ENCODE data around the gene PEX26. TPM values are rescaled to one million over a fixed set of nuclear protein-coding genes. Genes with fewer than 3 reads are reported as not detected.
A peak's percentile ranks its signal among the peaks of the same experiment; 100 is the strongest.

Gene PEX26
- total and polyA plus RNA-seq, 2 of the 13 experiments (the other 11 are each of a cell fraction or from before 2014, with no cell fraction given): 10.6 to 25.1 TPM

- DNase-seq (ENCODE audit: low spot score) (peak; percentile 77), FAIRE-seq (peak; percentile 90), ATAC-seq (peak; percentile 90)
- Histone ChIP-seq H3K79me2 (ENCODE audit: insufficient read depth, low read length) (no peaks in the 10 kb centered on the region), H3K4me1 (ENCODE audit: insufficient read depth, low read length) (peaks cover 72% of the 10 kb centered on the region), H3K4me2 (ENCODE audit: low read depth, low read length) (peak overlapping the region; percentile 70), H3K4me3 (replicated peaks in 1 of 3; ENCODE audit: insufficient read depth in 1 of 3, low read depth in 2 of 3, low read length in 3 of 3) (peak overlapping the region in 1 of 3 experiments; percentile 54; a peak in 2 of 6 replicates), H3K36me3 (replicated peaks in 1 of 2; ENCODE audit: control insufficient read depth in 1 of 2, insufficient read depth in 2 of 2, low read length in 2 of 2) (no peaks in the 10 kb centered on the region), H3K9me3 (ENCODE audit: low read length) (no peaks in the 10 kb centered on the region), H3K27ac (ENCODE audit: extremely low read length, insufficient read depth, low read length) (peak overlapping the region; percentile 6), H3K27me3 (ENCODE audit: control insufficient read depth in 1 of 2, insufficient read depth in 2 of 2, low read length in 2 of 2) (no peaks in the 10 kb centered on the region), H3K9ac (ENCODE audit: insufficient read depth, low read depth, low read length) (peak overlapping the region; percentile 44), H2AFZ (ENCODE audit: low read length) (no peak overlapping the region), H4K20me1 (ENCODE audit: insufficient read depth, low read length) (no peaks in the 10 kb centered on the region)
- intact Hi-C loops (cut with micrococcal nuclease; ENCODE audit: unreplicated experiment): no loop called here
- in situ Hi-C loops (cut with HindIII; ENCODE audit: extremely low pct_ligation_motif_present, low pct_unique_long_range_greater_than_20kb): no loop called here
- ChIA-PET POLR2A (interaction anchor here (0.8 to 3.2 kb wide), 9 partner anchors 9 to 417 kb away, joined by 3 to 42 read pairs (median 6); partner anchors contain the start of gene PEX26), CTCF (ENCODE audit: low intra/inter-chr PET ratio, low total read pairs) (no interaction called here)
- WGBS (ENCODE audit: low lambda C conversion rate): 0% methylated on average over 4 of the region's 4 CpGs
- no TSS peak for BruUV-seq (replicated peaks)
- TF ChIP-seq MTF2 (CRISPR knock-in tag; IDR thresholded peaks at IDR 0.05; ENCODE audit: borderline replicate concordance) (no peak), ZBTB21 (CRISPR knock-in tag; IDR thresholded peaks at IDR 0.05) (no peak), PRDM10 (CRISPR knock-in tag; IDR thresholded peaks at IDR 0.05; ENCODE audit: low read depth) (peak; percentile 87), TIGD3 (CRISPR knock-in tag; IDR thresholded peaks at IDR 0.05; ENCODE audit: borderline replicate concordance) (no peak), POGK (CRISPR knock-in tag; conservative IDR thresholded peaks at IDR 0.05) (peak; percentile 12; the same call in 1 of the 2 replicates), GLI4 (CRISPR knock-in tag; IDR thresholded peaks at IDR 0.05; ENCODE audit: borderline replicate concordance) (no peak), FOXP1 (IDR thresholded peaks at IDR 0.05) (no peak), FOXP1 (CRISPR knock-in tag; IDR thresholded peaks at IDR 0.05) (0 out of 2 replicates have a peak, but pooled peaks have one; percentile 8), SAP130 (CRISPR knock-in tag; IDR thresholded peaks at IDR 0.05; ENCODE audit: low read depth) (peak; percentile 66), STAT5B (CRISPR knock-in tag; IDR thresholded peaks at IDR 0.05) (no peak), POLR2AphosphoS2 (IDR thresholded peaks at IDR 0.05; ENCODE audit: low read depth, low read length) (no peak), ZNF333 (CRISPR knock-in tag; IDR thresholded peaks at IDR 0.05; ENCODE audit: borderline replicate concordance) (no peak), HMG20A (CRISPR knock-in tag; IDR thresholded peaks at IDR 0.05; ENCODE audit: borderline replicate concordance) (peak; percentile 11; the same call in 1 of the 2 replicates), RXRA (CRISPR knock-in tag; IDR thresholded peaks at IDR 0.05) (no peak), HMG20B (CRISPR knock-in tag; conservative IDR thresholded peaks at IDR 0.05) (no peak), HBP1 (CRISPR knock-in tag; IDR thresholded peaks at IDR 0.05; ENCODE audit: low read depth) (0 out of 2 replicates have a peak, but pooled peaks have one; percentile 17), DNMT1 (CRISPR knock-in tag; IDR thresholded peaks at IDR 0.05) (no peak)
Observed at GRCh38 chr22:18056161-18056666, 21.6 kb upstream of the PEX26 start.
